NCI-H1694 (cell line): ENCODE results near the gene ST3GAL4.
A peak's percentile ranks its signal among the peaks of the same experiment; 100 is the strongest.

ENCODE experiments used
- DNase-seq: peaks from one replicate; lab custom pipeline; 2025; lab: John Stamatoyannopoulos, UW

Gene ST3GAL4

GRCh38 chr11:126424471-126425039 lies 69.1 kb downstream of the ST3GAL4 start:
- no peak for DNase-seq

DNA sequence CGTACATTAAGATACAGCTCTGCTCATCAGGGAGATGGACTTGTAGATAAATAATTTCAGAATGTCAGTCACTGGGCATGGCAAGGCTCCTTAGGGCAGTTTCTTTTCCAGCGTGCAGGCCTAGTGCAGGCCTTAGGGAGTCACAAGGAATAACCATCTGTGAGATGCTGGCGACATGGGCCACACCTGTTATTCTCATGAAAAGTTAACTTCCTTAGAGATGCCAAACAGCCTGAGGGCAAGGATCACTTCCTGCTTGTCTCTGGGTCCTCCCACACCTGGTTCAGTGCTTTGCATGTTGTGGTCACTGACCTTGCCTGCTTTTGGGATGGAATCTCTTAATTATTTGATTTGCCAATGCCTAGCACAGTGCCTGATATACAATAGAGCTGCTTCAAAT lies 70.6 kb downstream of the ST3GAL4 start:
- DNase-seq: no peak

GRCh38 chr11:126426820-126427749 lies 71.6 kb downstream of the ST3GAL4 start:
- DNase-seq: no peak

- no peak for DNase-seq
These were observed 75.3 kb downstream of the ST3GAL4 start for GRCh38 chr11:126430581-126431335.

GRCh38 chr11:126431401-126432064 lies 76.0 kb downstream of the ST3GAL4 start:
- DNase-seq: no peak

GRCh38 chr11:126432065-126432461 lies 76.6 kb downstream of the ST3GAL4 start:
- no peak for DNase-seq

GRCh38 chr11:126432525-126432924 lies 77.0 kb downstream of the ST3GAL4 start:
- DNase-seq: no peak

DNA sequence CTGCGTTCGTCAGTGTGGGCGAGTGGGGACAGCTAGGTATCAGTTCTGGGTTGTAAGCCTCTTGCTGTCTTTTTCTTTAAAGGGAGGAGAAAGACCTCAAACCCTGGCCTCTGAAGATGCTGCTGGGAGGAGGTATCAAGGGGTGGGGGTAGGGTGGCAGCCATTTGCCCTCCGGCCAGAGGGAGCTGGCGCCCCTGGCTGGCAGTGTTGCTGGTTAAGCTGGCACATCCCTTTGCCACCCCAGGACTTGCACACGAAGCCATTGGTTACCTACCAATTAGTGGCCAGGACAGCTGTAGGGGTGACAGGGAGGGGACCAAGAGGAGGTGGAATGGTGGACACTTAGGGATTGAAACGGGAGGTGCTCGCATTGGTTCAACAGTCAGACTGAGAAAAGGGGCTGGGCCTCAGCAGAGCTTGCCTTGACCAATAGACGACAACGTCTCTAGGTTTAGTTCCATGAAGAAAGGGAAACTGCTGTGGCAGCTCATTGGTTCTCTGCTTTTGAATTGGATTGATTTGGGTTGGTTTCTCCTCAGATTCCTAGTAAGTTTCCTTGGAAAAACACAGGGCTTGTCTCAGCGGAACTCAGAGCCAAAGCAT lies 77.9 kb downstream of the ST3GAL4 start:
- no peak for DNase-seq

- no peak for DNase-seq
These were observed 78.8 kb downstream of the ST3GAL4 start for GRCh38 chr11:126433989-126434949.

- DNase-seq: no peak
These were observed 79.5 kb downstream of the ST3GAL4 start for GRCh38 chr11:126434950-126435335.

DNA sequence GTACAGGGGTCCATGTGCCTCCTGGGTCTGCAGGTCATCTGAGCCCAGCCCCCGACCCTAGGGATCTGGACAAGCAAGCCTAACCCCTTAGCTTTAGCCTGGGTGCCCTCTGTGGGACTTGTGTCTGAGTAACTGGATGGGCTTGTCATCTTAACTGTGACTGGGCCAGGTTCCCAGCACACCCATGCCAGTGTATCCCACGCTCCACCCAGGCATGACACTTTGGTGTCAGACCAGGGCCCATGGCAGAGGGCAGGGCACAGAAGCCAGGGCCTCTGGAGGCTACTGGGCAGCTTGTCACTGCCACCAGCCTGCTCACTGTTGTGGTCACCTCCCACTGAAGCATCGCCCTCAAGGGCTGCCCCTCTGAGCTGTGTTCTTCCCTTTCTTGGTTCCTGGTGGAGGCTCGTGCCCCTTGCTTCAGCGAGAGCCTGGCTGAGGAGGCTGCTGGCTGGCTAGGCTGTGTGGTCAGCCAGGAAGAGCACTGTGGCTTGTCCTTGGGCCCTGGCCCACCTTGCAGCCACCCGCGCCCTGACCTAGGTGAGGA lies 80.8 kb downstream of the ST3GAL4 start:
- DNase-seq: no peak

GRCh38 chr11:126437731-126438130 lies 82.2 kb downstream of the ST3GAL4 start:
- no peak for DNase-seq

GRCh38 chr11:126438272-126438671 lies 82.8 kb downstream of the ST3GAL4 start:
- DNase-seq: no peak

GRCh38 chr11:126438691-126439090 lies 83.2 kb downstream of the ST3GAL4 start:
- no peak for DNase-seq

DNA sequence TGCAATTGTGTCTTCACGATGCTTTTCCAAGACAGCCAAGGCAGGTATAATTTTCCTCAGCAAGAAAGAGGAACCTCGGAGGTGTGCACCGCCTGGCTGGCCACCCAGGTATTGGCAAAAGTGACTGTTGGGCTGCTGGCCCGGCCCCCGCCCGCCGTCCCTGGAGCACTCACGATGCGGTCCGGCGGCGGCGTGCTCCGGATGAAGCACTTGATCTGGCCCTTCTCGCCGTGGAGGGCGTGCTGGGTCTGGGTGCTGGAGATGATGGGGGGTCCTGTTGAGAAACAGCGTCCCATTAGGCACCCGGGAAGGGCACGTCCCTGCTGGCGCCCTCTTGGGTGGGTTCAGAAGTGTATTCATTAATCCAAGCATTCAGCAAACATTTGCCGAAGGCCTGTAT lies 84.8 kb downstream of the ST3GAL4 start:
- no peak for DNase-seq

GRCh38 chr11:126440792-126441514 lies 85.5 kb downstream of the ST3GAL4 start:
- peak; percentile 2 for DNase-seq

DNA sequence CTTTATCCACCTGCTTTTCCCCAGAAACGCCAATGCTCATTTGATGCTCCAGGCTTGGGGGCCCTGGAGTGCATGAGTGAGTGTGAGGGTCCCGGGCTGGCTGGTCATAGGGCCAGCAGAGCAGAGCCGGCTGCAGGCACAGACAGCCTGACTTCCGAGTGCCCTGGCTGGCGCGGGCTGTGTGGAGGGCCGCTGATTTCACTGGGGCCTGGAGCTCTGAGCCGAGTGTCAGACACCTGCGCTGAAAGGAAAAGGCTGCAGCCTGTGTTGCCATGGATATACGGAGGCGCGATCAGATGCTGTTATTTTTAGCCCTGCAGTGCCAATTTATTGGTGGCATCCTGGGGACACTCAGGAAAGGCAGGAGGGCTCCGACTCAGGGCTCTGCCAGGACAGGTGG lies 87.6 kb downstream of the ST3GAL4 start:
- DNase-seq: peak; percentile 3

GRCh38 chr11:126444072-126444471 lies 88.6 kb downstream of the ST3GAL4 start:
- DNase-seq: no peak

- DNase-seq: no peak
These were observed 91.1 kb downstream of the ST3GAL4 start for GRCh38 chr11:126446581-126446980.

DNA sequence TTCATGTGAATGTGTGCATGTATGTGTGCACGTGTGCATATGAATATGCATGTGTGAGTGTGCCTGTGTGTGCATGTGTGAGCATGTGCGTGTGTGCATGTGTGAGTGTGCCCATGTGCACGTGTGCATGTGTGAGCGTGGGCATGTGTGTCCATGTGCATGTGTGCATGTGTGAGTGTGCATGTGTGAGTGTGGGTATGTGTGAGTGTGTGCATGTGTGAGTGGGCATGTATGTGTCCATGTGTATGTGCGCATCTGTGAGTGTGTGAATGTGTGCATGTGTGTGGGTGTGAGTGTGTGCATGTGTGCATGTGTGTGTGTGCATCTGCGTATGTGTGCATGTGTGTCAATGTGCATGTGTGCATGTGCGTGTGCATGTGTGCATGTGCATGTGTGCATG lies 94.7 kb downstream of the ST3GAL4 start:
- DNase-seq: no peak
